Colonic mucosa (tissue), 4 donors: Measurements from ENCODE around the gene CNNM4. TPM values are rescaled to one million over a fixed set of nuclear protein-coding genes. Genes with fewer than 3 reads are reported as not detected.

Experiments used
- DNase-seq: peaks from one replicate; pipeline ENCODE4 v3.0.0-alpha.2; 2020
- H3K27ac ChIP-seq: fragments of 200-600 bp; one replicate; pipeline ENCODE4 v1.8.0; 2021
- H3K27me3 ChIP-seq: fragments of 200-600 bp; one replicate; pipeline ENCODE4 v1.8.0; 2021
- H3K36me3 ChIP-seq: fragments of 200-600 bp; one replicate; pipeline ENCODE4 v1.8.0; 2021
- H3K4me1 ChIP-seq: fragments of 200-600 bp; one replicate; pipeline ENCODE4 v1.8.0; 2021; ENCODE audit warnings: mild to moderate bottlenecking
- H3K4me3 ChIP-seq: fragments of 200-600 bp; one replicate; pipeline ENCODE4 v1.8.0; 2021
- H3K9ac ChIP-seq, 2 donors: one replicate each; pipeline ENCODE4 v1.7.0; 2013; ENCODE audit warnings: control low read depth in 2 of 2, low read depth in 2 of 2, low read length in 2 of 2
- H3K9me3 ChIP-seq: fragments of 200-600 bp; one replicate; pipeline ENCODE4 v1.8.0; 2021
- intact Hi-C: fragments of 100-400 bp; cut with DNase I; formaldehyde crosslinking; loops from one replicate; pipeline ENCODE4 v1.14.1; 2022
- total RNA-seq, 2 donors: library from RNA; stranded (reverse); fragmentation: NEBNext Ultra II Directional in 1 of 2; extraction: Animal tissue kit (Norgen Biotek cat#: 25700) in 1 of 2; gene quantifications; one replicate each; pipeline ENCODE4 v1.2.1, GENCODE V29; 2021
- TF ChIP-seq, protein P1 (sequence below): fragments of 200-600 bp; IDR thresholded peaks from one replicate; pipeline ENCODE4 v1.8.0; 2022; ENCODE audit warnings: antibody characterized with exemption, mild to moderate bottlenecking
- donor health status: healthy.
- donor health status: DM: no; HTN: no; CAD: no.
- donor health status: DM: no; HTN: no; CAD: no.

Gene CNNM4
- total RNA-seq, 2 donors from 2014 or later: 80.4 to 190 TPM

DNA sequence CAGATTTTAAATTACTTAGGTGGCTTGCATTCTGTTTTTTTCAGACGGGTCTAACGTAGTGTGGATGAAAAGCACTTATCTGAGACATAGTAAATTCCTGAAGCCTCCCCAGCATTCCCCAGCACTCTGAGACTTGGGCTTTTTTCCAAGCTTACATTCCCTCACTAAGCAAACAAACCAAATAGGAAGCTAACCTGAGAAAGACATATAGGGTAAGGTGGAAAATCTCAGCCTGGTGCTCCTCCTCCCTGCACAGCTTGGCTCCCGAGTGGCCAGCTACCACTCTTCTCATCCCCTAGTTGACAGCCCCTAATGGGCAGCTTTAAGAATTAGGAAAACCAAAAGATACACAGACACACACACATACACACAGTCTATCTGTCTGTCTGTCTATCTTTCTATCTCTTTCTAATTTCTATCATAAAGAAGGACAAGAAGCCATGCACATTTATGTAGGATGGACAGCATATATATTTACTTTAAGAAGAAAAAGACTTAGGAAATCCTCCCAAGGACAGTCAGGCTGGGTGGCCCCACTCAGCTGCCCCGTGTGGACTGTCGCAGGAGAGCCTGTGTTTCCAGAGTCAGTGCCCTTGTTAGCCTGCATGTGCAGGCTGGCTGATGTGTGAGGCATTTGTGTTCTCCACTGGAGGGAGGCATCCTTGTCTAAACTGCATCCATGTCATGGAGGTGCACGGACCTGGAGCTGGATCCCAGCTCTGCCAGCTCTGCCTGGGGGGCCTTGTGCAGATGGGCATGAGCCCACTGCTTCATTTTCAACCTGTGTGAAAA is 63.6 kb downstream of the CNNM4 start:
- H3K36me3 ChIP-seq: peaks cover 4% of the 10 kb centered on the region

GRCh38 chr2:96825057-96825456 is 64.4 kb downstream of the CNNM4 start:
- no peak for DNase-seq

More for the DNA sequence above, 63.6 kb downstream of the CNNM4 start:
- Histone ChIP-seq H3K4me3 (no peak overlapping the region), H3K9me3 (no peaks in the 10 kb centered on the region), H3K27ac (no peak overlapping the region), H3K9ac (no peak overlapping the region), H3K4me1 (peaks cover 14% of the 10 kb centered on the region), H3K27me3 (no peaks in the 10 kb centered on the region)
- TF ChIP-seq, protein P1, sequence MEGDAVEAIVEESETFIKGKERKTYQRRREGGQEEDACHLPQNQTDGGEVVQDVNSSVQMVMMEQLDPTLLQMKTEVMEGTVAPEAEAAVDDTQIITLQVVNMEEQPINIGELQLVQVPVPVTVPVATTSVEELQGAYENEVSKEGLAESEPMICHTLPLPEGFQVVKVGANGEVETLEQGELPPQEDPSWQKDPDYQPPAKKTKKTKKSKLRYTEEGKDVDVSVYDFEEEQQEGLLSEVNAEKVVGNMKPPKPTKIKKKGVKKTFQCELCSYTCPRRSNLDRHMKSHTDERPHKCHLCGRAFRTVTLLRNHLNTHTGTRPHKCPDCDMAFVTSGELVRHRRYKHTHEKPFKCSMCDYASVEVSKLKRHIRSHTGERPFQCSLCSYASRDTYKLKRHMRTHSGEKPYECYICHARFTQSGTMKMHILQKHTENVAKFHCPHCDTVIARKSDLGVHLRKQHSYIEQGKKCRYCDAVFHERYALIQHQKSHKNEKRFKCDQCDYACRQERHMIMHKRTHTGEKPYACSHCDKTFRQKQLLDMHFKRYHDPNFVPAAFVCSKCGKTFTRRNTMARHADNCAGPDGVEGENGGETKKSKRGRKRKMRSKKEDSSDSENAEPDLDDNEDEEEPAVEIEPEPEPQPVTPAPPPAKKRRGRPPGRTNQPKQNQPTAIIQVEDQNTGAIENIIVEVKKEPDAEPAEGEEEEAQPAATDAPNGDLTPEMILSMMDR: no peak
- intact Hi-C loops: loop anchor here (5.0 kb wide), 1 partner anchor 33 kb away; the partner anchor contains the start of gene ANKRD39
- DNase-seq: no peak

DNA sequence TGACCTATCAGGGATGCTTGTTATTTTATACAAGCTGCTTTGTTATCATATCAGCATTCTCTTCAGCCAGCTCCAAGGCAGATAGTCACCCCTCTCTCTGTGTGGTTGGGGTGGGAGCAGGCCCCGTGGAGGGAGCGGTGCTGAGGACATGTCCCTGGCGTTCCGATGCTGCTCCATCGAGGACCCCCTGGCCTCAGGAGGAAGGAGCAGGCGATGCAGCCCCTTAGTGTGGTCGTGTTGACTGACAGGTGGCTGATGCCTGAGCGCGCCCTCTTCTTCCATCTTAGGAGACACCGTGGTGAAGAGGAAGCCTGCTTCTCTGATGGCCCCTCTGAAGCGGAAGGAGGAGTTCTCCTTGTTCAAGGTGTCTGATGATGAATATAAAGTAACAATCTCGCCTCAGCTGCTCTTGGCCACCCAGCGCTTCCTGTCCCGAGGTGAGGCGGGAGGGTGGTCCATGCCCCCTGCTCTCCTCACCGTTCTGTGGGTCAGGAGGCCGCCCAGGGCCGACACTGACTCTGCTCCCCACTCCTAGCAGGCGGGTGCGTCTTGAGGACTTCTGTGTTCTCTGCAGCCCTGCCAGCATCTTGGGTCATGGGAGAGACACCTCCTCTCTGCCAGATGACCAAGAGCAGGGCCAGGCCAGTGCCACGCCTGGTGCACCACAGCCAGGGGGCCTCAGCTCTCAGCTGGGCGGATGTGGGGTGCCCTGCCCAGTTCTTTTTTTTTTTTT is 66.0 kb downstream of the CNNM4 start:
- H3K36me3 ChIP-seq: peaks cover 4% of the 10 kb centered on the region
- H3K27me3 ChIP-seq: no peaks in the 10 kb centered on the region
- H3K9me3 ChIP-seq: no peaks in the 10 kb centered on the region
- intact Hi-C loops: no loop called here
- TF ChIP-seq, protein P1: no peak
- no peak overlapping the region for H3K9ac ChIP-seq
- no peak overlapping the region for H3K4me3 ChIP-seq
- H3K4me1 ChIP-seq: no peaks in the 10 kb centered on the region
- no peak overlapping the region for H3K27ac ChIP-seq
- no peak for DNase-seq

More at GRCh38 chr2:96825057-96825456, 64.4 kb downstream of the CNNM4 start:
- no peak overlapping the region for H3K27ac ChIP-seq
- no peaks in the 10 kb centered on the region for H3K27me3 ChIP-seq
- no peak overlapping the region for H3K4me3 ChIP-seq
- intact Hi-C loops: no loop called here
- no peak overlapping the region for H3K9ac ChIP-seq
- TF ChIP-seq, protein P1: no peak
- peaks cover 6% of the 10 kb centered on the region for H3K4me1 ChIP-seq
- peaks cover 4% of the 10 kb centered on the region for H3K36me3 ChIP-seq
- H3K9me3 ChIP-seq: no peaks in the 10 kb centered on the region

GRCh38 chr2:96828436-96828835 is 67.7 kb downstream of the CNNM4 start:
- no peaks in the 10 kb centered on the region for H3K4me1 ChIP-seq
- H3K9ac ChIP-seq: no peak overlapping the region
- no peaks in the 10 kb centered on the region for H3K9me3 ChIP-seq
- H3K36me3 ChIP-seq: peaks cover 4% of the 10 kb centered on the region
- H3K27me3 ChIP-seq: no peaks in the 10 kb centered on the region
- no peak overlapping the region for H3K4me3 ChIP-seq
- no peak overlapping the region for H3K27ac ChIP-seq
- TF ChIP-seq, protein P1: no peak
- intact Hi-C loops: no loop called here
- DNase-seq: no peak

DNA sequence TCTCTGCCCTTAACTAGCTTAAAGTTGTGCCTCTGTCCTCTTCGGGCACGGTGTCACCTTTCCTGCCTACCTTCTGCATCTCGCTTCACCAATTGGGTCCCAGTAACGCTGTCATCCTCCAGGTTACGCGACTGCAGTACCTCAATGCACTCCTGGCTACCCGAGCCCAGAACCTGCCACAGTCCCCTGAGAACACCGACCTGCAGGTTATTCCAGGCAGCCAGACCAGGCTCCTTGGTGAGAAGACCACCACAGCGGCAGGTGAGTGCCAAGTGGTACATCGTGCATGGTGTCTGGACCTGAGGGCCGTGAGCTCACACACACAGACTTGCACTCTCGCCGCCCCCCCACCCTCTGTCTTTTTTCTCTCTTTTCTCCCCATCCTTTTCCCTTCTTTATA is 68.2 kb downstream of the CNNM4 start:
- TF ChIP-seq, protein P1: no peak
- Histone ChIP-seq H3K4me3 (no peak overlapping the region), H3K4me1 (no peaks in the 10 kb centered on the region), H3K36me3 (peaks cover 4% of the 10 kb centered on the region), H3K9ac (no peak overlapping the region), H3K9me3 (no peaks in the 10 kb centered on the region), H3K27ac (no peak overlapping the region), H3K27me3 (no peaks in the 10 kb centered on the region)
- DNase-seq: no peak
- intact Hi-C loops: no loop called here
